ENCODE results near the gene MUS81.
"Not testable (repeated sequence)": the region's sequence is repeated elsewhere in the genome, so short reads cannot be mapped to it uniquely, and the experiment has no call there.

The MUS81 gene

DNA sequence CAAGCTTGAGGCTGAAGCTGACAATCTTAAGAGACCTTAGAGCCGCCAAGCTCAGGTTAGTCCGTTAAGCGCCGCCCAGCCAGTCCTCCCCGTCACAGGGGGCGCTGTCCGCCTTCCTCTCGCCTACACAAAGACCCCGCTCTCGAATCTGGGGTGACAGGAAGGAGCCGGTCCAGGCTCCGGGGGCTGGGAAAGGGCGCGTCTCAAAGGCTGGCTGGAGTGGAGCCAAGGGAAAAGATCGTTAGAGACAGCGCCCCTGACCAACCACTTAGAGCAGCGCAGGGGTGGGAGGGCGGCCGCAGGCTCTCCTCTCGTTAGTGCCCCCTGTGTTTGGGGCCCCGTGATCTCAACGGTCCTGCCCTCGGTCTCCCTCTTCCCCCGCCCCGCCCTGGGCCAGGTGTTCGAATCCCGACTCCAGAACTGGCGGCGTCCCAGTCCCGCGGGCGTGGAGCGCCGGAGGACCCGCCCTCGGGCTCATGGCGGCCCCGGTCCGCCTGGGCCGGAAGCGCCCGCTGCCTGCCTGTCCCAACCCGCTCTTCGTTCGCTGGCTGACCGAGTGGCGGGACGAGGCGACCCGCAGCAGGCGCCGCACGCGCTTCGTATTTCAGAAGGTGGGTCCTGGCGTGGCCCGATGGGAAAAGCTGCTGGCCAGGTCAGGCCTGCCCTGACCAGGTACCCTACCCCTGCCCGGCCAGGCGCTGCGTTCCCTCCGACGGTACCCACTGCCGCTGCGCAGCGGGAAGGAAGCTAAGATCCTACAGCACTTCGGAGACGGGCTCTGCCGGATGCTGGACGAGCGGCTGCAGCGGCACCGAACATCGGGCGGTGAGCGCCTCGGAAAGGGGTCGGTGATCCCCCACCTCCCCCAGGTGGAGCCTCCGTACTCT, at the start of gene MUS81:
Gene MUS81 (plus strand): TSS at position 156 of the 887 bp plus-strand sequence. CDS start 321 bp downstream, at position 477.
- DNase-seq (ENCODE audit: low spot score), result peak; percentile 93

DNA sequence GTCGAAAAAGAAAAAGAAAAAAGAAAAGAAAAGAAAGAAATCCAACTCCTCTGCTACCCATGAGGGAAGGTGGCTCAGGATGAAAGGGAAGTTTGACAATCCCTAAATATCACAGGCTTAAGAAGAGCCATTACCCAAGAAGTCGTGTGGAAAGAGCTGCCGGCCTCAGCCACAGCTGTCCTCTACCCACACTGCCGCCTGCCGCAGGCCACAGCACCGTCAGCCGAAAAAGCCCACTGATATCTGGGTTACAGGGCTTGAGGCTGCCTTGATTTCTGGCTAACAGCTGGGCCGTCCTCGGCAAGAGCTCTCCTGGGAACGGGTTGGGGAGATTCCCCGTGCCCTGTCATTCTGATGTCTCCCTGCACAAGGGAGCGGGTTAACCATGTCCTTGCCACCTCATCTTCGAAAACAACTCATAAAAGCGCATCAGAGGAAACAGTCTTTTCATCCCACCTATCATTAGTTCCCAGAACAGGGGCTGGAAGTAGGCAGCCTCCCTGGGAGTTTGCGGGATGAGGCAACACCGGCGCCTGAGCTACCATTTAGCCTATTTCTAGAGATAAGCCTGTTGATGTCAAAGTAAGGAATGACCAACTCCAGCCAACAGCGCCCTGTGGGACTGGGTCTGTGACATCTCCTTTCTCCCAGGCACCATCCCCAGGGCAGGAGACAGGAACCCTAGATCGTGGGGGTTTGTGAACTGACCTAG, 48.3 kb upstream of the MUS81 start:
- no peak for DNase-seq (ENCODE audit: low spot score)

DNA sequence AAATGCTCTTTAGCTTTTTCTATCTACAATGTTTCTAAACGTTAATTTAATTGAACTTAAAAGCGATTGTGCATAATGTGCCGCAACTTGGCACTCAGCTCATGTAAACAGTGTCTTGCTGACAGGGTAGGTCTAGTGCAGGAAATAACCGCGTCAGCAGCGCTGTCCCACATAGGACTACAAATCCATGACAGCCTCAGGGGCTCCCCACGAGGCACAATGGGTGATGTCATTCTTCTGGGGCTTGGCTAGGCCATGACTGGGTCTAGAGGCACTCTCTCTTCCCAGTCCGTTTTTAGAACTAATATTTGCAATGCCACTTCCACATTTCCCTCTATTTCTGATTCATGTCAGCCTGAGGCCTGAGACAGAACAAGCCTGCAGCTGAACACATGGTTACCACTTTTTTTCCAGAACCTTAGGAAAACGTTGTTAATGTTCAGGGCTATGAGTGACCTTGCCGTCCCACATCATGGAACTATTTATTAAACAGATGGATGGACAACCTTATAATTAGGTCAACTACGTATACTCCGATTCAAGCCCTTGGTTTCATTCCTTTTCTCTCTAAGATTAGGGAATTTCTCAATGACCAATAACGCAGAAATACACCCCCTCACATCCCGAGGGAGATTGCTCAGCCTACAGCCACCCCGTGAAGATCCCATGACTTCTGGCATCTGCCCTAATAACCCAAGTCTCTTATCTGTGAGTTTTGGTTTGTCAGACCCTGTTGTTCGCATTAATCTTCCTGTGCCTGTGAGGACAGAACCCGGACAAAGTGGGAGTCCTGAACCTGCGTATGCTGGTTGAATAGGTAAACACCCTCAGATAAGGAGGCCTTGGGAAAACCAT, 45.9 kb upstream of the MUS81 start:
- no peak for DNase-seq (ENCODE audit: low spot score)

- DNase-seq (ENCODE audit: low spot score), result no peak
Measured at GRCh38 chr11:65814986-65815565, 45.2 kb upstream of the MUS81 start.

- no peak for DNase-seq (ENCODE audit: low spot score)
Measured at GRCh38 chr11:65816696-65817095, 43.5 kb upstream of the MUS81 start.

DNA sequence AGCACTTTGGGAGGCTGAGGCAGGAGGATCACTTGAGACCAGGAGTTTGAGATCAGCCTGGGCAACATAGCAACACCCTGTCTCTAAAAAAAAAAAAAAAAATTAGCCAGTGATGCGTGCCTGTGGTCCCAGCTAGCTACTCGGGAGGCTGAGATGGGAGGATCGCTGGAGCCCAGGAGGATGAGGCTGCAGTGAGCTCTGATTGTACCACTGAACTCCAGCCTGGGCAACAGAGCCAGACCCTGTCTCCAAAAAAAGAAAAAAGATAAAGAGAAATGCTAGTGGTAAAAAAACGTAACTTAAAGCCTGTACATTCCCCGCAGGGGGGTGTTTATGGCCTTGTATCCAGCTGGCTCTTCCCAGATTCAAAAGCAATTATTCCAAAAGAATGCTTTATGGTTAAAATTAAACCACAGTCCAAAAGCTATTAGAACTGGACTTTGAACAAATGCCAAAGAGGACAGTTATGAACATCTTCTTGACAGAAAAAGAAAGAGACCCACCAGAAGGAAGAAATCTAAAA, 42.9 kb upstream of the MUS81 start:
- no peak for DNase-seq (ENCODE audit: low spot score)

DNA sequence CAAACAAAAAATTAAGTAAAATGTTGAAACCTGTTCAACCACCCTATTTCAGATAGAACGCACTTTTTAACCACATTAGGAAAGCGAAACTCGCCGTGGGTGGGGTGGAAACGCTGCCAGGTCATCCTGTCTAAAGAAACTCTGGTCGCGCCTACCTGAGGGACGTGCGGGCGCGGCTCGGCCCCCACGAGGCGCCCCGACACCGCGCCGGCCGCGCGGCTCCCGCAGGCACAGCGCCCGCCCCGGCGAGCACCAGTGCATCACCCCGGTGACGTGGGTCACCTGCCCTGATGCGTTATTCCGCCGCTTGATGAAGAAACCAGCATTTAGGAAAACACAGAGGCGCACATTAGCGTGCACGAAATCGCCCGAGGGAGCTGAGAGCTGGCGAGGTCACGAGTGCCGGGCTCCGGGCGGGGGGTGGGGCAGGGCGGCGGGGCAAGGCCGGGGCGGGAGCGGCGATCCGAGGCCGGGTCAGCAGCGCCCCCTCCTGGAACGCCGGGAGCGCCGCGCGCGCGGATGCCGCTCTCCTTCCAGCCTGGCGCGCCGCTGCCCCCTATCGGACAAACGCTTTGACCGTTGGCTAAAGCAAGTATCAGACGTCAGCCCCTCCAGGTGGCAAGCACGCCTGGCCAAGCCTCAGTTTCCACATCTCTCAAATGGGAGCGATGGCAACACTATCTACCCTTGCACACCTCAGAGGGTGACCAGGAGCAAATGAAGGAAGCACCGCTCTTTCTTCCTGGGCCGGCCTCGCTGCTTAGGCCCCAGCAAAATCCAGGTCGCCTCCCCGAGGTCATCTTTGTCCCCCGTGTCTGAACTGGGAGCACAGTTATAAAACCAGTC, 42.2 kb upstream of the MUS81 start:
- peak; percentile 94 for DNase-seq (ENCODE audit: low spot score)

- DNase-seq (ENCODE audit: low spot score), result no peak
Measured at GRCh38 chr11:65821107-65821506, 39.1 kb upstream of the MUS81 start.

DNA sequence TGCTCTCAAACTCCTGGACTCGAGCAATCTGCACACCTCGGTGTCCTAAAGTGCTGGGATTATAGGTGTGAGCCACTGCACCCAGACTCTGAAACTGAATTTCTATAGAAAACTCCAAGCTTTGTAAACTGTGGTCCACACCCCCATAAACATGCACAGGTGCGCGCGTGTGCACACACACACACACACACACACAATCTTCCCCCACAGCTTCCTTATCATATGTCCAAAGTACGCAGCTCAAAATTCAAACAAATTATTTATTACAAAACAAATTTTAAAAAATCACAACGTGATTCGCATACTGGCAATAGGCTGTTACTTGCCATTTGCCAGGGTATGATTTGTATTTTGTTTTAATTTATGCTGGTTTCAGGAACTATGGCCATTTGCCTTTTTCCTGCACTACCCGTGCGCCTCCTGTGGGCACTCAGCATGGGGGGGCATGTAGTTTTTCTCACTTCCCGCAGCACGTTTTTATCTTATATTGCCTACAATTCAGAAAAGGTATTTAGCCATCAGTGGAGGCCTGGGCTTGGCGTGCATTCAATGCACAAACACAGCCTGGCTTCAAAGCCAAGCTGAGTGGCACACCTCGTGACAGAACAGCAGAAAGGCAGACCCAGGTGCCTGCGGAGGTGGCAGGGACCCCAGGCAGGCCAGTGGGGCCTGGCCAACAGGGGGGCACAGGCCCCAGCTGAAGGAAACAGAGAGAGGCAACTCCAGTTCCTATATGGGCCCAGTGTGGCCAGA, 37.3 kb upstream of the MUS81 start:
- no peak for DNase-seq (ENCODE audit: low spot score)

DNA sequence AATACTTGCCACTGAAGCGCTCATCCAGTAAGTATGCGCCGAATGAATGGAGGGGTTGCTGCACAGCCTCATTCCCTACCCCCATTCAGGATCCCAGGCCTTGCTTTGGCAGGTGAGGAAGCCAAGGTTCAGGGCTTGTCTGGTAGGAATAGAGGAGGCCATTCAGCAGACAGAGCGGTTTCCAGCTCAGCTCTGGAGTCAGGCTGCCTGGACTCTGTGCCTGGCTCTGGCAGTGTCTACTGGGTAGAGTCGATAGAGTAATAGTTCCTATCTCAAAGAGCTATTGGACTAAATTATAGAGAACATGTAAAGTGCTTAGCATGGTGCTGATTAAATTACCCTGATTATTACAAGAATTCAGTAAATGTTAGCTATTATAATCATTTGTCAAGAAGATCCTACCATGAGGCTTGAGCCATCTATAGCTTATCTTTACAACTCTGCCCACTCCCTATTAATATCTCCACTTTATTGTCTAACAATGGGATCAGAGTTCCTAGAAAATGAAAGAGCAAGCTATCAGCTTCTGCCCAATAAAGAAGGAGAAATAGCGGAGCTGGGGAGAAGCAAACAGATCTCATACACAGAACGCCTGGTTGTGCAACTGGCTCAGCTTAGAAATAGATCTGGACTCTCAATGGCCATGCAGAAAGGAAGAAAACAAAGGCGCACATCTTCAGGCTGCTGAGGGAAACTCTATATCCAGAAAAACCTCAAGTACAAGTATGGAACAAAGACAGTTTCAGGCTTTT, 33.1 kb upstream of the MUS81 start:
- no peak for DNase-seq (ENCODE audit: low spot score)

DNA sequence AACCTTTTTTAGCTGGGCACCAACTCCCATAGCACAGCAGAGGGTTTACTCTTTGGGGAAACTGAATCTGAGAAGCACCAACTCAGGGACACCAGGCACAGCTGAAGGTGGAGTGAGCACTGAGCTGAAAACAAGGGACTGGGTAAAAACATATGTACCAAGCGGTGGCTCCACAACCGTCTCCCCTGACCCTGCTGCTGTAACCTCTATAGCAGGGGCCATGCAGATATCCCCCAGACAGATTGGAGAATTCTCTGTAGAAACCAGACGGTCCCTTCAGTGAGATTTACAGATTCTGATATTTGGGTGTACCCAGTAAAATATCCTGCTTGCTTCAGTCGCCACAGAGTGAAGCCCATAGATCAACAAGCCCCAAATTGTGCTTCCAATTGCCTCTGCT, 30.8 kb upstream of the MUS81 start:
- DNase-seq (ENCODE audit: low spot score), result no peak

DNA sequence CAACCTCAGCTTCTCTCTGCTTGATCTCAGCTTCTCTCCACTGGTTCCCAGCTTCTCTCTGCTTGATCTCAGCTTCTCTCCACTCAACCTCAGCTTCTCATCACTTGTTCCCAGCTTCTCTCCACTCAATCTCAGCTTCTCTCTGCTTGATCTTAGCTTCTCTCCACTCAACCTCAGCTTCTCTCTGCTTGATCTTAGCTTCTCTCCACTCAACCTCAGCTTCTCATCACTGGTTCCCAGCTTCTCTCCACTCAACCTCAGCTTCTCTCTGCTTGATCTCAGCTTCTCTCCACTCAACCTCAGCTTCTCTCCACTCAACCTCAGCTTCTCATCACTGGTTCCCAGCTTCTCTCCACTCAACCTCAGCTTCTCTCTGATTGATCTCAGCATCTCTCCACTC, 28.0 kb upstream of the MUS81 start:
- DNase-seq (ENCODE audit: low spot score), result not testable (repeated sequence)

DNA sequence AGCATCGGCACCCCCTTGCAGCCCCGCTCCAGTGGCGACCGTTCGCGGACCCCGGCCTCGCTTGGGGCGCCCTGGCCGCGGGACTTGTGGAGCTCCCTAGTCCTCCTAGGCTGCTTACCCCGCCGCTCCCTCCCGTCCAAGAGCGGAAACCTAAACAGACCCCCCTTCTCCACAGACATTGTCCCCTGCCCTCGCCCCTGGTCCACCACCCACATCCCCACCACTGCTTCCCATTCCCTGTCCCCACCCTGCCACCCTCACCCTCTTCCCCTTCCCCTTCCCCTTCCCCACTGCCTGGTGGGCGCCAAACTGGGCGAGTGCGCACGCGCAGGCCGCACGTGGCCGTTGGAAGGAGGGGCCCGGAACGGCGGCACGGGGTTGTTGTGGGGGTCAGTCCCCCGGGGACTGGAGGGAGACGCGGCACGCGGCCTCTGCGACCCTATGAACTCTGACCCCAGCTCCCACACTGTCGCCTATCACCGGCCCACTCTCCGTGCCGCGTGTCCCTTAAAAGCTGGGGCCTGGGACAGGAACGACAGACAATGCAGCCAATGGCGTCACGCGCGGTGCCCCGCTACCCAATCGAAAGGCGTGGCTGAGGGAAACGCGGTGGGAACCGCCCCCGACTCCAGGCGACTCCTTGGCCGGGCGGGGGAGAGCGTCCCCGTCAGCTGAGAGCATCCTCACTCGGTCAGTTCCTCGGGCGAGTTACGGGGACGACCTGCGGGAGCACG, 26.8 kb upstream of the MUS81 start, which contains the start of gene SNX32:
Gene SNX32 (plus strand): TSS at position 667 of the 734 bp plus-strand sequence. CDS start 103 bp downstream, outside the sequence.
- DNase-seq (ENCODE audit: low spot score), result peak; percentile 100

DNA sequence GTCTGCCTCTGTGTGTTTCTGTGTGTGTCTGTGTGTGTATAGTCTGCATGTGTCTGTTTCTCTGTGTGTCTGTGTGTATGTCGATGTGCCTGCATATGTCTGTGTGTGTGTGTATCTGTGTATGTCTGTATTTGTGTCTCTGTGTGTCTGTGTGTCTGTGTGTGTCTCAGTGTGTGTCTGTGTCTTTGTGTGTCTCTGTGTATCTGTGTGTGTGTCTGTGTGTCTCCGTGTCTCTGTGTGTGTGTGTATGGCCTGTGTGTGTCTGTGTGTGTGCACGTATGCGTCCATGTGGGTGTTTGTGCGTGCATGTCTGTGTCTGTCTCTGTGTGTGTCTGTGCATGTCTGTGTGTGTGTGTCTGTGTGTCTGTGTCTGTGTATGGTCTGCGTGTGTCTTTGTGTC, 26.0 kb upstream of the MUS81 start:
- DNase-seq (ENCODE audit: low spot score), result no peak

DNA sequence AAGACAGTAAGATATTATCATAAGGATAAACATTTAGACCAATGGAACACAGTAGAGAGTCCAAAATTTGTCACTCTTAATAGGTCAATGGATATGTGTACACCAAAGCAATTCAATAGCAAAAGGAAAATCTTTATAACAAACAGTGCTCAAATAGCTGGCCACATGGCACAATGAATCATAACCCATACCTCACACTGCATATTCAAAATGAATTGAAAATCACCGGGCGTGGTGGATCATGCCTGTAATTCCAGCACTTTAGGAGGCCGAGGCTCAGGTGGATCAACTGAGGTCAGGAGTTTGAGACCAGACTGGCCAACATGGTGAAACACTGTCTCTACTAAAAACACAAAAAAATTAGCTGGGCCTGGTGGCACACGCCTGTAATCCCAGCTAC, 18.1 kb upstream of the MUS81 start:
- DNase-seq (ENCODE audit: low spot score), result no peak

GRCh38 chr11:65843811-65844210, 16.4 kb upstream of the MUS81 start:
- DNase-seq (ENCODE audit: low spot score), result no peak

- no peak for DNase-seq (ENCODE audit: low spot score)
Measured at GRCh38 chr11:65844231-65844872, 15.9 kb upstream of the MUS81 start.

GRCh38 chr11:65847746-65848145, 12.5 kb upstream of the MUS81 start:
- DNase-seq (ENCODE audit: low spot score), result no peak
